Endothelial cell of coronary artery (primary cell): ENCODE data around the gene SCN1A. TPM values are rescaled to one million over a fixed set of nuclear protein-coding genes. Genes with fewer than 3 reads are reported as not detected.

Experiments
- total RNA-seq: library from RNA; depleted of rRNA; stranded (reverse); fragments of >200 nt; gene quantifications from 2 replicates; pipeline ENCODE4 v1.2.3, GENCODE V29; 2014

SCN1A gene
- under 0.01 TPM in 1 of 2 replicates, not detected in the other for total RNA-seq

GRCh38 chr2:166127217-166128155 lies at the start of gene SCN1A:
Gene SCN1A (minus strand): TSS chr2:166128020. CDS start chr2:166073621, 54,399 bp downstream.

GRCh38 chr2:165953655-165954606 lies 173.9 kb downstream of the SCN1A start, which contains the start of gene TTC21B:
Gene TTC21B (minus strand): TSS chr2:165953776. CDS start chr2:165953705, 71 bp downstream.

Other genes starting within 250 kb of the SCN1A start
- 21.1 and 34.4 TPM in 2 replicates for gene TTC21B, start 174.2 kb downstream of the SCN1A start, total RNA-seq
- gene SCN9A, start 247.9 kb upstream of the SCN1A start, total RNA-seq: 0.47 and 1.2 TPM in 2 replicates